T-cell (primary cell): ENCODE data around the gene COX6A1. TPM values are rescaled to one million over a fixed set of nuclear protein-coding genes. Genes with fewer than 3 reads are reported as not detected.
"Not testable (repeated sequence)": the region's sequence is repeated elsewhere in the genome, so short reads cannot be mapped to it uniquely, and the experiment has no call there.

ENCODE experiments used
- ATAC-seq, 4 experiments: fragments of 200-7000 bp in 3 of 4; fragments of 150-1000 bp in 1 of 4; cut with Tn5 transposase; replicated peaks in 1 of 4; 1 replicate in 3 of 4; 2 replicates in 1 of 4; pipeline ENCODE4 v1.10.0; 2021; ENCODE audit warnings: moderate library complexity in 3 of 4, mild to moderate bottlenecking in 2 of 4, moderate number of reproducible peaks in 1 of 4
- CTCF ChIA-PET, 2 donors: fragments of 300-600 bp; sonication (Branson Sonifier 250); formaldehyde crosslinking; loops; one replicate each; lab custom pipeline; 2022; ENCODE audit warnings: antibody characterized with exemption in 2 of 2; lab: Charles Lee
- POLR2A ChIA-PET, 2 donors: fragments of 300-600 bp; sonication (Branson Sonifier 250); formaldehyde crosslinking; loops; one replicate each; lab custom pipeline; 2022; ENCODE audit warnings: antibody characterized with exemption in 2 of 2; lab: Charles Lee
- DNase-seq, 35 experiments: peaks; one replicate each; pipeline versions ENCODE4 v3.0.0 to v3.0.0-alpha.2; 2013 to 2023
- H3K27ac ChIP-seq: one replicate; pipeline ENCODE4 v1.5.1; 2013; ENCODE audit warnings: low read length
- H3K27me3 ChIP-seq, 2 experiments: replicated peaks in 1 of 2; 1 replicate in 1 of 2; 2 replicates in 1 of 2; pipeline versions ENCODE4 v1.6.1 to v1.7.0; 2013; ENCODE audit warnings: low read length in 1 of 2, mixed read lengths in 1 of 2; ENCODE audit not compliant: control insufficient read depth in 2 of 2, insufficient read depth in 2 of 2; ENCODE audit errors: extremely low read depth in 1 of 2
- H3K36me3 ChIP-seq, 2 donors: 1 replicate in 1 of 2; 2 replicates in 1 of 2; pipeline versions ENCODE4 v1.6.1 to v1.7.0; 2013; ENCODE audit warnings: low read length in 1 of 2; ENCODE audit not compliant: control insufficient read depth in 2 of 2, insufficient read depth in 1 of 2; ENCODE audit errors: extremely low read depth in 1 of 2
- H3K4me1 ChIP-seq, 2 experiments: 1 replicate in 1 of 2; 2 replicates in 1 of 2; pipeline versions ENCODE4 v1.6.1 to v1.7.0; 2013; ENCODE audit warnings: low read length in 2 of 2, mixed read lengths in 1 of 2; ENCODE audit not compliant: insufficient read depth in 2 of 2, control insufficient read depth in 1 of 2; ENCODE audit errors: extremely low read depth in 1 of 2
- H3K4me3 ChIP-seq, 2 donors: 1 replicate in 1 of 2; 2 replicates in 1 of 2; pipeline versions ENCODE4 v1.5.1 to v1.7.0; 2013; ENCODE audit warnings: mild to moderate bottlenecking in 2 of 2, low read length in 1 of 2, moderate library complexity in 1 of 2; ENCODE audit not compliant: control insufficient read depth in 1 of 2; ENCODE audit errors: extremely low read depth in 1 of 2
- H3K9me3 ChIP-seq: 2 replicates; pipeline ENCODE4 v1.7.0; 2013
- H3K27ac Mint-ChIP-seq, 2 donors: one replicate each; pipeline ENCODE4 v1.8.0; 2020 to 2021; ENCODE audit warnings: mild to moderate bottlenecking in 2 of 2, mixed read lengths in 2 of 2
- H3K27me3 Mint-ChIP-seq, 2 donors: one replicate each; pipeline ENCODE4 v1.8.0; 2021 to 2022; ENCODE audit warnings: mixed read lengths in 2 of 2
- H3K36me3 Mint-ChIP-seq: one replicate; pipeline ENCODE4 v1.8.0; 2021; ENCODE audit warnings: mixed read lengths
- H3K4me1 Mint-ChIP-seq, 3 donors: one replicate each; pipeline ENCODE4 v1.8.0; 2020 to 2022; ENCODE audit warnings: mixed read lengths in 3 of 3, mild to moderate bottlenecking in 1 of 3
- H3K4me3 Mint-ChIP-seq, 3 donors: one replicate each; pipeline ENCODE4 v1.8.0; 2020 to 2022; ENCODE audit warnings: mild to moderate bottlenecking in 3 of 3, mixed read lengths in 3 of 3, moderate library complexity in 3 of 3
- H3K9me3 Mint-ChIP-seq, 3 donors: one replicate each; pipeline ENCODE4 v1.8.0; 2020 to 2022; ENCODE audit warnings: mixed read lengths in 3 of 3
- WGBS: methylation state at CpG from one replicate; pipeline ENCODE4 v1.1.5; 2013; ENCODE audit warnings: missing lambda C conversion rate; ENCODE audit not compliant: insufficient coverage; 5-methylcytosine and 5-hydroxymethylcytosine counted together
- total RNA-seq, 35 experiments: library from RNA in 6 of 35; stranded (reverse) in 6 of 35; fragments of 120-200 nt in 1 of 35; gene quantifications; one replicate each; pipeline versions ENCODE4 v1.2.1 to v1.2.4 and lab custom pipeline; 2013 to 2026

Gene COX6A1
- total RNA-seq, 5 donors from 2014 or later (not counting 1 experiment from before 2014, with no cell fraction given): 128 to 171 (median 163) TPM

DNA sequence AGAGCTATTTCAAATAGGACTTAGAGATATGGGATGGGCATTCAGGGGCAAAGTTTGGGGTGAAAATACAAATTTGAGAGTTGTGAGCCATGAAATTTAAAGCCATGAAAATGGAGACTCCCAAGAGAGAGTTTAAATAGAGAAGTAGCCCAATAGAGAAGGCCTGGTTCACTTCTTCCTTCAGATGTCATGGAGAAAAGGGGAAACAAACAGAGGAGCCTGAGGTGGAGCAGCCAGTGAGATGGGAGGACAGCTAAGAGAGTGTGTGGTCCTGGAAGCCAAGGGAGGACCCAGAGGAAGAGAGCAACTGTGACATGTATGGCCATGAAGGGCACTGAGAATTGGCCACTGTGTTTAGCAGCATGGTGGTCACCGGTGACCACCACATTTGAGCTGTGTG lies 45.7 kb downstream of the COX6A1 start:
- no peaks in the 10 kb centered on the region for H3K36me3 Mint-ChIP-seq
- H3K4me1 Mint-ChIP-seq: peaks cover 13 to 22% (median 14%) of the 10 kb centered on the region in 3 donors
- Histone ChIP-seq H3K36me3 (peaks cover 0 to 2% of the 10 kb centered on the region in 2 donors), H3K4me3 (no peak overlapping the region), H3K4me1 (peaks cover 0 to 32% of the 10 kb centered on the region in 2 experiments), H3K9me3 (no peaks in the 10 kb centered on the region), H3K27ac (no peak overlapping the region), H3K27me3 (no peaks in the 10 kb centered on the region)
- no peak for DNase-seq
- ChIA-PET POLR2A (interaction anchor here in 1 of 2 donors (0.7 kb wide), 1 partner anchor 20 kb away, joined by 5 read pairs; no protein-coding TSS in a partner anchor), CTCF (interaction anchor here in 1 of 2 donors (0.6 to 1.1 kb wide), 3 partner anchors 15 to 864 kb away, joined by 3 to 8 read pairs (median 5); partner anchors contain the start of gene SRSF9)
- ATAC-seq: no peak
- 100% methylated on average over 1 of the region's 1 CpG for WGBS
- H3K27ac Mint-ChIP-seq: no peak overlapping the region
- H3K27me3 Mint-ChIP-seq: no peaks in the 10 kb centered on the region
- H3K9me3 Mint-ChIP-seq: no peaks in the 10 kb centered on the region
- H3K4me3 Mint-ChIP-seq: no peak overlapping the region

DNA sequence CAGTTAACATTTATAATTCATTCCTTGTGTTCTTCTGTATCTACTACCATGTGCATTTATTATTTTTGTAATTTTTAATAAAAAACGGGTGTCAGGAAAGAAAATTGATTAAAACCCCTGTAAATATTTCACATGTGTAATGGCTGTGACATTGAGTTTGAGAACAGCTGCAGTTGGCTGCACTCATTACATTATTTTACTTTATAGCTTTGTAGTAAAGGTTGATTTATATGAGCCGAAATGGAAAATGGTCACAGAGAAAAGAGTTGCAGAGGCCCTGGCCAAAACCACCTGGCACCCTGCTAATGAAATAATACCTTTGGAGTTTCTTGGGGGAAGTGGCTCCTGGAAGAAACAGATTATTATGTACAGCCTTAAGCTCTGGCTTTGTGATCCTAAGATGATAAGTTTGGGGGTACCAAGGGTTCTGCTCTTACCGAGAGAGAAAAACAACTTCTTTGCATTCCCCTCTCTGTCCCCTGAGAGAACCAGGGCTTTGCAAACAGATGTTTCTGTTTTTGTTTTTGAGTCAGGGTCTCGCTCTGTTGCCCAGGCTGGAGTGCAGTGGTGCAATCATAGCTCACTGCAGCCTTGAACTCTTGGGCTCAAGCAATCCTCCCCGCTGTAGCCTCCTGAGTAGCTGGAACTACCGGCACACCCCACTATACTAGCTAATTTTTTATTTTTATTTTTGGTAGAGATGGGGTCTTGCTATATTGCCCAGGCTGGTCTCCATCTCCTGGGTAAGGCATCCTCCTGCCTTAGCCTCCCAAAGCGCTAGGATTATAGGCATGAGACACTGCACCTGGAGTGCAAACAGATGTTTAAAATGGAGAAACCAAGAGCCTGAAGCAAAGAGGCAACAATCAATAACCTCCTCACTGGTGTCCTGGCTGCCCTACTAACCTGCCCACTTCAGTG lies 48.3 kb downstream of the COX6A1 start:
- Mint-ChIP-seq H3K27me3 (no peaks in the 10 kb centered on the region), H3K4me1 (peaks cover 0 to 5% (median 1%) of the 10 kb centered on the region in 3 donors), H3K36me3 (no peaks in the 10 kb centered on the region), H3K9me3 (no peaks in the 10 kb centered on the region), H3K27ac (no peak overlapping the region), H3K4me3 (no peak overlapping the region)
- no peak overlapping the region for H3K4me3 ChIP-seq
- peaks cover 0 to 10% of the 10 kb centered on the region in 2 experiments for H3K4me1 ChIP-seq
- no peaks in the 10 kb centered on the region for H3K9me3 ChIP-seq
- DNase-seq (no peak), ATAC-seq (no peak)
- H3K27ac ChIP-seq: no peak overlapping the region
- 100% methylated on average over 2 of the region's 7 CpGs for WGBS
- peaks cover 0 to 2% of the 10 kb centered on the region in 2 donors for H3K36me3 ChIP-seq
- POLR2A ChIA-PET: no interaction called here
- CTCF ChIA-PET: no interaction called here
- no peaks in the 10 kb centered on the region for H3K27me3 ChIP-seq

DNA sequence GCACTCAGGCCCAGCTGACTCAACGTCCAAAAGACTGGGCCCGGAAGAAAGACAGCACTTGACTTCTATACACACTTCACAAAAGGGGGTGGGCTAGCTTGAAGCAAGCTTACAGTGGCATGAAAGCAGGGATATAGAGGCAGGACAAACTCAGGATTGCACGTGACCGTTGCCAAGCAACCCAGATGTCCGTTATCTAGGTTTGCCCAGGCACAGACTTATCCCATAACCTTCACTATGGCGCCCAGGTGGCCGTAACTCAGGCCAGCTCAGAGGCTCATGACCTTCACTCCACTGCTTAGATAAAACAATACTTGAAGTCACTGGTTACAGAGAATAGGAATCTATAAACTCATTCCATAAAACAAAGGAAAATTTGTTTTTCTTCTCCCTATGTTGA lies 49.6 kb downstream of the COX6A1 start:
- CTCF ChIA-PET: interaction anchor here in 1 of 2 donors (0.7 kb wide), 1 partner anchor 71 kb away, joined by 3 read pairs; no protein-coding TSS in a partner anchor
- H3K27me3 Mint-ChIP-seq: not testable (repeated sequence)

DNA sequence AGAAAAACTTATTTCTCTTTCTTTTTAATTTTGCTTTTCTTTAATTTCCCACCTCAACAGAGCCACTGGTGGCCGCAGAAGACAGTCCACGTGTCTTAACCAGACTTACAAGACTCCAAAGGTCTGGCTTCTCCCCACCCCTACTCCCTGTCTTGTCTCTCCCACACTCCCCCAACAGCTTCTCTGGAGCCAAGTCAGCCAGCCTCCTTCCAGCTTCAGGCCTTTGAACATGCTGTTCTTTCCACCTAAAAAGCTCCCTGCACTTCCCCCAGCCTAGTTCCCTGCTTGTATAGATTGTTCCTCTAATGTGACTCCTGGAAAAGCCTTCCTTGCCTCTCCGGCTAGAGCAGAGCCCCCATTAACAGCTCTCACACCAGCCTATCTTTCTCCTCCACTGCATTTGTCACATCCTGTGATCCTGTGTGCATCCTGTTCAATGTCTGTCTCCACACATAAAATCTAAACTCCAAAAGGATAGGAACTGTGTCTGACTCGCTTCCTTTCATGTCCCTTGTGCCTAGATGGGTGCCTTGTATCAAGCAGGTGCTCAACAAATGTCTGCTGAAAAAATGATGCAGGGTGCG lies 50.2 kb downstream of the COX6A1 start:
- Mint-ChIP-seq H3K36me3 (no peaks in the 10 kb centered on the region), H3K27ac (no peak overlapping the region), H3K27me3 (no peaks in the 10 kb centered on the region), H3K9me3 (no peaks in the 10 kb centered on the region), H3K4me3 (no peak overlapping the region), H3K4me1 (no peaks in the 10 kb centered on the region)
- WGBS: 80% methylated on average over 5 of the region's 5 CpGs
- ATAC-seq: no peak
- H3K4me3 ChIP-seq: no peak overlapping the region
- no peaks in the 10 kb centered on the region for H3K27me3 ChIP-seq
- H3K9me3 ChIP-seq: no peaks in the 10 kb centered on the region
- H3K4me1 ChIP-seq: no peaks in the 10 kb centered on the region
- no peaks in the 10 kb centered on the region for H3K36me3 ChIP-seq
- CTCF ChIA-PET: no interaction called here
- DNase-seq: no peak
- POLR2A ChIA-PET: no interaction called here
- no peak overlapping the region for H3K27ac ChIP-seq

More for the DNA sequence above, 49.6 kb downstream of the COX6A1 start:
- H3K4me3 Mint-ChIP-seq, ATAC-seq, H3K9me3 Mint-ChIP-seq, H3K27me3 ChIP-seq, H3K36me3 Mint-ChIP-seq, H3K4me1 ChIP-seq, H3K27ac ChIP-seq, H3K27ac Mint-ChIP-seq, H3K9me3 ChIP-seq, POLR2A ChIA-PET, H3K4me3 ChIP-seq, H3K36me3 ChIP-seq, H3K4me1 Mint-ChIP-seq, DNase-seq: not testable (repeated sequence)
- 97% methylated on average over 3 of the region's 7 CpGs for WGBS

DNA sequence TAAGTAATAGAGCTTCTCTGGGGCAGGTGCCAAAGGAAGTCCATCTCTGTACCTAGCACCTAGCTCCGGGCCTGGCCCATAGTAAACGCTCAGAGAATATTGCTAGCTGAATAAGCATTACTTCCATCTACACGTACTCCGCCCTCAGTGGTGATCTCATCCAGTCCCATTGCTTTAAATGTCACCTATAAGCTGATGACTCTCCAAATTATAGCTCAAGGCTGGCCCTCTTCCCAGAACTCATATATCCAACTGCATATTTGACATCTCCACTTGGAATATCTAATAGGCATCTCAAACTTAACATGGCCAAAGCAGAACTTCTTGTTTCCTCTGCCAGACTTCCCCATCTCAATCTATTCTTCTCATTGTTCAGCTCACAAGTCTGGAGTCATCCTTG lies 51.1 kb downstream of the COX6A1 start:
- no peak overlapping the region for H3K27ac ChIP-seq
- ATAC-seq (no peak), DNase-seq (no peak)
- H3K27ac Mint-ChIP-seq: no peak overlapping the region
- 98% methylated on average over 4 of the region's 4 CpGs for WGBS
- ChIA-PET POLR2A (no interaction called here), CTCF (no interaction called here)
- H3K4me1 ChIP-seq: no peaks in the 10 kb centered on the region
- no peaks in the 10 kb centered on the region for H3K9me3 Mint-ChIP-seq
- H3K4me3 ChIP-seq: no peak overlapping the region
- no peak overlapping the region for H3K4me3 Mint-ChIP-seq
- no peaks in the 10 kb centered on the region for H3K36me3 Mint-ChIP-seq
- H3K4me1 Mint-ChIP-seq: no peaks in the 10 kb centered on the region
- H3K27me3 ChIP-seq: no peaks in the 10 kb centered on the region
- H3K9me3 ChIP-seq: no peaks in the 10 kb centered on the region
- H3K36me3 ChIP-seq: no peaks in the 10 kb centered on the region
- H3K27me3 Mint-ChIP-seq: no peaks in the 10 kb centered on the region

DNA sequence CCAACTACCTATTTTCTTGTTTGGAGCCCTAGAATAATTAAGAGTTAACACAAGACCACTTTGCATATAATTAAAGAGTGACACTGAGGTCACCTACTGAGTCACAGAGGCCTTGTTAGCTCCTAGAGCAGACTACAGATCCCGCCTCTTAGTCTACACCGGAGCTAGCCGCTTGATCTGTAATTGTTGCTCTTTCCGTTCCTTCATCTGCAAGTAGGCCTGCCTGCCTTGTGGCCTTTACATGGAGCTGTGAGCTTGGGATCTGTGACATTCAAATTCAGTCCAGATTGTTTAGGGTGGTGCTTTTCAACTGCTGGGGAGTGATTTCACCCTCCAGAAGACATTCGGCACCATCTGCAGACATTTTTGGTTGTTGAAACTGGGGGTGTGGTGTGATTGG lies 52.4 kb downstream of the COX6A1 start:
- Mint-ChIP-seq H3K4me1 (peaks cover 0 to 7% (median 6%) of the 10 kb centered on the region in 3 donors), H3K9me3 (no peaks in the 10 kb centered on the region), H3K36me3 (no peaks in the 10 kb centered on the region), H3K4me3 (no peak overlapping the region), H3K27ac (no peak overlapping the region), H3K27me3 (no peaks in the 10 kb centered on the region)
- Histone ChIP-seq H3K4me3 (no peak overlapping the region), H3K27ac (no peak overlapping the region), H3K36me3 (no peaks in the 10 kb centered on the region), H3K27me3 (no peaks in the 10 kb centered on the region), H3K4me1 (peaks cover 4 to 5% of the 10 kb centered on the region in 2 experiments), H3K9me3 (no peaks in the 10 kb centered on the region)
- WGBS: no CpG with 5 or more reads among the region's 5 CpGs
- ATAC-seq (no peak), DNase-seq (no peak)
- ChIA-PET POLR2A (no interaction called here), CTCF (no interaction called here)
